Left lung (tissue), 10 donors: ENCODE results near the gene PPP2R2C. TPM values are rescaled to one million over a fixed set of nuclear protein-coding genes. Genes with fewer than 3 reads are reported as not detected.

Experiments used
- ATAC-seq: fragments of 200-7000 bp; cut with Tn5 transposase; one replicate; pipeline ENCODE4 v1.9.1; 2020; ENCODE audit warnings: moderate library complexity
- DNase-seq, 4 donors: peaks; one replicate each; pipeline ENCODE4 v3.0.0-alpha.2; 2013 to 2020
- H3K27ac ChIP-seq, 2 donors: fragments of 200-600 bp; sonication (generic) in 1 of 2; one replicate each; pipeline versions ENCODE4 v1.5.0 to v1.8.0; 2020 to 2021
- H3K27me3 ChIP-seq, 2 donors: fragments of 200-600 bp; sonication (generic) in 1 of 2; one replicate each; pipeline versions ENCODE4 v1.5.0 to v1.8.0; 2020 to 2021
- H3K36me3 ChIP-seq, 2 donors: fragments of 200-600 bp; sonication (generic) in 1 of 2; one replicate each; pipeline versions ENCODE4 v1.5.0 to v1.8.0; 2020 to 2021
- H3K4me1 ChIP-seq, 2 donors: fragments of 200-600 bp; one replicate each; pipeline ENCODE4 v1.8.0; 2021
- H3K4me3 ChIP-seq, 2 donors: fragments of 200-600 bp; sonication (generic) in 1 of 2; one replicate each; pipeline versions ENCODE4 v1.5.0 to v1.8.0; 2020 to 2021; ENCODE audit warnings: mild to moderate bottlenecking in 1 of 2
- H3K9me3 ChIP-seq, 2 donors: fragments of 200-600 bp; sonication (generic) in 1 of 2; one replicate each; pipeline versions ENCODE4 v1.5.0 to v1.8.0; 2020 to 2021
- CTCF ChIP-seq, 2 donors: fragments of 200-600 bp; sonication (generic) in 1 of 2; IDR thresholded peaks; one replicate each; pipeline versions ENCODE4 v1.5.0 to v1.8.0; 2021; ENCODE audit warnings: antibody characterized with exemption in 2 of 2
- intact Hi-C, 2 donors: fragments of 100-400 bp; cut with DNase I; formaldehyde crosslinking; loops; one replicate each; pipeline versions ENCODE4 v1.11.2 to v1.14.2; 2022
- polyA plus RNA-seq, 6 donors: library from polyadenylated mRNA; unstranded; fragments of 120-200 nt; gene quantifications; one replicate each; pipeline ENCODE4 v1.2.1, GENCODE V29; 2013; ENCODE audit not compliant: insufficient read length in 6 of 6
- total RNA-seq, 2 donors: library from RNA; stranded (reverse); fragmentation: NEBNext Ultra II Directional; extraction: Animal tissue kit (Norgen Biotek cat#: 25700); gene quantifications; one replicate each; pipeline ENCODE4 v1.2.1, GENCODE V29; 2021
- donor health status: DM: no; HTN: yes; CAD: no.
- donor health status: DM: no; HTN: no; CAD: no.

PPP2R2C gene
- total and polyA plus RNA-seq, 8 donors: 0.29 to 0.50 (median 0.43) TPM; not detected in 1

- no peaks in the 10 kb centered on the region for H3K9me3 ChIP-seq
- ATAC-seq (no peak), DNase-seq (no peak)
- H3K4me1 ChIP-seq: peaks cover 0 to 12% of the 10 kb centered on the region in 2 donors
- no peaks in the 10 kb centered on the region for H3K36me3 ChIP-seq
- peaks cover 0 to 80% of the 10 kb centered on the region in 2 donors for H3K27me3 ChIP-seq
- no peak overlapping the region for H3K27ac ChIP-seq
- H3K4me3 ChIP-seq: no peak overlapping the region
- intact Hi-C loops: no loop called here
- no peak for TF ChIP-seq CTCF (IDR thresholded peaks at IDR 0.05)
These were observed 136.2 kb downstream of the PPP2R2C start for GRCh38 chr4:6336166-6336565.

GRCh38 chr4:6335040-6335590 lies 137.3 kb downstream of the PPP2R2C start:
- no peak for ATAC-seq

GRCh38 chr4:6334203-6334887 lies 138.1 kb downstream of the PPP2R2C start:
- H3K36me3 ChIP-seq: no peaks in the 10 kb centered on the region
- intact Hi-C loops: loop anchor here in 1 of 2 donors (5.0 kb wide), 1 partner anchor 87 kb away; no protein-coding TSS in a partner anchor
- DNase-seq (no peak), ATAC-seq (no peak)
- peaks cover 0 to 12% of the 10 kb centered on the region in 2 donors for H3K4me1 ChIP-seq
- peaks cover 0 to 66% of the 10 kb centered on the region in 2 donors for H3K27me3 ChIP-seq
- no peak overlapping the region for H3K4me3 ChIP-seq
- TF ChIP-seq CTCF (IDR thresholded peaks at IDR 0.05): peak in 1 of 2 donors; percentile 4
- no peak overlapping the region for H3K27ac ChIP-seq
- H3K9me3 ChIP-seq: no peaks in the 10 kb centered on the region

More at GRCh38 chr4:6335040-6335590, 137.3 kb downstream of the PPP2R2C start:
- Histone ChIP-seq H3K4me1 (peaks cover 0 to 12% of the 10 kb centered on the region in 2 donors), H3K36me3 (no peaks in the 10 kb centered on the region), H3K4me3 (no peak overlapping the region), H3K27ac (no peak overlapping the region), H3K27me3 (peaks cover 0 to 71% of the 10 kb centered on the region in 2 donors), H3K9me3 (no peaks in the 10 kb centered on the region)
- no peak for DNase-seq
- intact Hi-C loops: no loop called here
- no peak for TF ChIP-seq CTCF (IDR thresholded peaks at IDR 0.05)

- Histone ChIP-seq H3K36me3 (no peaks in the 10 kb centered on the region), H3K27ac (no peak overlapping the region), H3K4me3 (no peak overlapping the region), H3K4me1 (peaks cover 0 to 12% of the 10 kb centered on the region in 2 donors), H3K27me3 (peaks cover 0 to 66% of the 10 kb centered on the region in 2 donors), H3K9me3 (no peaks in the 10 kb centered on the region)
- TF ChIP-seq CTCF (IDR thresholded peaks at IDR 0.05): peak; percentile 26 to 37
- intact Hi-C loops: loop anchor here in 1 of 2 donors (5.0 kb wide), 1 partner anchor 86 kb away; no protein-coding TSS in a partner anchor
- DNase-seq (no peak), ATAC-seq (no peak)
These were observed 138.9 kb downstream of the PPP2R2C start for GRCh38 chr4:6333301-6334202.
